AG09309 (cell line): ENCODE data around the gene LRRC32.

Experiments
- DNase-seq: peaks from one replicate; pipeline ENCODE4 v3.0.0-alpha.2; 2010; ENCODE audit warnings: low read depth
- H3K4me3 ChIP-seq: 2 replicates; pipeline ENCODE4 v1.5.1; 2011; ENCODE audit warnings: mild to moderate bottlenecking, low read depth, low read length, moderate library complexity; ENCODE audit not compliant: control insufficient read depth
- TF ChIP-seq, protein P1 (sequence below): IDR thresholded peaks from 2 replicates; pipeline ENCODE4 v1.5.1; 2011; ENCODE audit warnings: mild to moderate bottlenecking, low read depth, low read length, inconsistent platforms; ENCODE audit not compliant: insufficient read depth, control insufficient read depth; ENCODE audit errors: missing control alignments

The LRRC32 gene

DNA sequence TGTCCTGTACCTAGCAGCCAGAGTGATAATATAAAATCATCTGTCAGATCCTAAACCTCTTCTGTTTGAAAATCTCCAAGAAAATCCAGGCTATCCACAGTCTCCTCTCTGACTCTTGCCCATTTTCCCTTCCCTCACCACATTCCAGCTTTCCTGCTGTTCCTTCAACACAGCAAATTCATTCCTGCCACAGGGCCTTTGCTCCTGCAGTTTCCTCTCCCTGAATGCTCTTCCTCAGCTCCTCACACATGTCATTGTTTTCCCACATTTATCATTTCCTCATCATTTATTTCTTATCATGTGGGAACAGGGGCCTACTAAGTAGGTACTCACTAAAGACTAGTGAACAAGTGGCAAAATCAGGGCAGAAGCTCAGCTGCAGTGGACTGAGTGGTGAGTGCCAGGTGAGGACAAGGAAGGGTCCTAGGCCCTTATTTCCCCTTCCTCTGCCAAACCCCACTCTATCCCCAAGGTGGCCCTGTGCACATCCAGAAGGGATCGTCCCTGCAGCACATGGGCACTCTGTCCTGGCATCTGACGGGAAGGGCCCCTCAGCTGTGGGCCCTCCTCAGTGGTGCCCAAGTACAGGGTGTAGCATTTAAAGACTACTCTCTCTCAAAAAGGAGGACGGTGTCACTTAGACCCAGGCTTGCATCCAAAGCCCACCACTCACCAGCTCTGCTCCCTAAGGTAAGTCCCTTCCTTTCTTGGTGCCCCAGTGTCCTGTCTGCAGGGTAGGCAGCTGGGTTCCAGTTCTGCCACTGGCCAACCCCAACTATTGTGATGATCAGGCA lies 2.0 kb downstream of the LRRC32 start:
- DNase-seq, result no peak
- no peak overlapping the region for H3K4me3 ChIP-seq
- TF ChIP-seq, protein P1, sequence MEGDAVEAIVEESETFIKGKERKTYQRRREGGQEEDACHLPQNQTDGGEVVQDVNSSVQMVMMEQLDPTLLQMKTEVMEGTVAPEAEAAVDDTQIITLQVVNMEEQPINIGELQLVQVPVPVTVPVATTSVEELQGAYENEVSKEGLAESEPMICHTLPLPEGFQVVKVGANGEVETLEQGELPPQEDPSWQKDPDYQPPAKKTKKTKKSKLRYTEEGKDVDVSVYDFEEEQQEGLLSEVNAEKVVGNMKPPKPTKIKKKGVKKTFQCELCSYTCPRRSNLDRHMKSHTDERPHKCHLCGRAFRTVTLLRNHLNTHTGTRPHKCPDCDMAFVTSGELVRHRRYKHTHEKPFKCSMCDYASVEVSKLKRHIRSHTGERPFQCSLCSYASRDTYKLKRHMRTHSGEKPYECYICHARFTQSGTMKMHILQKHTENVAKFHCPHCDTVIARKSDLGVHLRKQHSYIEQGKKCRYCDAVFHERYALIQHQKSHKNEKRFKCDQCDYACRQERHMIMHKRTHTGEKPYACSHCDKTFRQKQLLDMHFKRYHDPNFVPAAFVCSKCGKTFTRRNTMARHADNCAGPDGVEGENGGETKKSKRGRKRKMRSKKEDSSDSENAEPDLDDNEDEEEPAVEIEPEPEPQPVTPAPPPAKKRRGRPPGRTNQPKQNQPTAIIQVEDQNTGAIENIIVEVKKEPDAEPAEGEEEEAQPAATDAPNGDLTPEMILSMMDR, result no peak

DNA sequence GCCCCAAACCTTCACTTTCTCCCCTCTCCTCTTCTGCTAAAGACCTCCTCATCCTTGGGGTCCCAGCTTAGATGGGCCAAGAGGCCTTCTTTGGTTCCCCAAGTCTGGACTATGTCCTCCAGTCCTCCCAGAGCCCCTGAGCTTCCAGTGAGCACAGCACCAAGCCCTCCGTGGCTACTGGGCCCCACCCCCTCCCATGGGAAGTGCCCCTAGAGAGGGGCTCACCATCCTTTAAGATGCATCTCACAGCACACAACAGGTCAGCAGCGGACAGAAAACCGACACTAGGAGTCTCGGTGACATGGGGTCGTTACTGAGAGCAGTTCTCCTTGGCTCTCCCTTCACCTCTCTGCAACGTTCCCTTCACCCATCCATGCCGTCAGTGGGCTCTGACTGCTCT lies 2.7 kb downstream of the LRRC32 start:
- TF ChIP-seq, protein P1, result no peak
- DNase-seq, result no peak
- H3K4me3 ChIP-seq, result no peak overlapping the region

GRCh38 chr11:76667271-76667818 lies 3.2 kb downstream of the LRRC32 start:
- no peak for DNase-seq
- H3K4me3 ChIP-seq, result no peak overlapping the region
- TF ChIP-seq, protein P1, result no peak

DNA sequence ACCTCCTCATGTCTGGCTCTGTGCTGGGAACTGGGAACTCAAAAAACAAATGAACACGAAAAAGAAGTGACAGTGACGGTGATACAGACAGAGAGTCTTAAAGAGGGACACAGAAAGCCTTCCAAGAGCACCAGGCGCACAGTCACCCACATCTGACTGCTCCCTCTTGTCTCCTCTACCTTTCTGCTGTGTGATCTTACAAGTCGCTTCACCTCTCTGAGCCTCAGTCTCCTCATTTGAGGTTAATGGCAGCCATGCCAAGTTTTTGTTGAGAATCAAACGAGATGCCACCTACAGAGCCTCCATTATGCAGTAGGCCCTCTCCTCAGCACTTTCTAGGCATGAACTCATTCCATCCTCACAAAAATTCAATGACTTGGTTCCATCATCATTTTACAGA lies 3.7 kb downstream of the LRRC32 start:
- TF ChIP-seq, protein P1, result no peak
- no peak overlapping the region for H3K4me3 ChIP-seq
- no peak for DNase-seq

DNA sequence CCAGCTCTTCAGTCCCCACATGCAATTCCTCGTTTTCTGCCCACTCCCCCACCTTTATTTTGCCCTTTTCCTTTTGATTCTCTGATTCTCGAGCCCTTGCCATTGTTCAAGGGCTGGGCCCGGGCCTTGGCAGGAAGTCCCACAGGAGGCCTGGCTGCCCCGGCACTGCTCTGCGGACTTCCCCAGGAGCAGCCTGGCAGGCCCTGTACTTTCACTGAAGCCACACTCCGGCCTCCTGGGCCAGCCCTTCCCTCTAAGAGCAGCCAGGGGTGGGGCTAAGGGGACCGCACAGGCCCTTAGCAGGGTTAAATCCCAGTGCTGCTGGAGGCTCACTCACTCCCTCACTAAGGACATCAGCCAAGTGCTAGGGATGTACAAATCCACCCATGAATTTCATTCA lies 4.1 kb downstream of the LRRC32 start:
- TF ChIP-seq, protein P1, result no peak
- no peak for DNase-seq
- no peak overlapping the region for H3K4me3 ChIP-seq

GRCh38 chr11:76665921-76666351 lies 4.6 kb downstream of the LRRC32 start:
- DNase-seq, result no peak
- TF ChIP-seq, protein P1, result no peak
- H3K4me3 ChIP-seq, result no peak overlapping the region
